Spleen (tissue), 13 donors: ENCODE measurements around the gene PCP2. TPM values are rescaled to one million over a fixed set of nuclear protein-coding genes. Genes with fewer than 3 reads are reported as not detected.

ENCODE experiments used
- DNase-seq: peaks from one replicate; pipeline ENCODE4 v3.0.0-alpha.2; 2020
- H3K27ac ChIP-seq, 8 donors: fragments of 200-600 bp; sonication (generic) in 7 of 8; 1 replicate in 4 of 8; 2 replicates in 4 of 8; pipeline versions ENCODE4 v1.5.0 to v1.8.0; 2016 to 2021; ENCODE audit warnings: inconsistent platforms in 4 of 8, mild to moderate bottlenecking in 4 of 8, moderate library complexity in 1 of 8
- H3K27me3 ChIP-seq, 7 donors: fragments of 200-600 bp; sonication (generic) in 6 of 7; replicated peaks in 1 of 7; 1 replicate in 4 of 7; 2 replicates in 3 of 7; pipeline versions ENCODE4 v1.5.0 to v1.8.0; 2016 to 2021; ENCODE audit warnings: inconsistent platforms in 3 of 7, mild to moderate bottlenecking in 1 of 7
- H3K36me3 ChIP-seq, 6 donors: fragments of 200-600 bp; sonication (generic) in 5 of 6; 1 replicate in 4 of 6; 2 replicates in 2 of 6; pipeline versions ENCODE4 v1.5.0 to v1.8.0; 2016 to 2021; ENCODE audit warnings: inconsistent platforms in 2 of 6
- H3K4me1 ChIP-seq, 6 donors: fragments of 200-600 bp; sonication (generic) in 5 of 6; 1 replicate in 3 of 6; 2 replicates in 3 of 6; pipeline versions ENCODE4 v1.5.0 to v1.8.0; 2016 to 2021; ENCODE audit warnings: inconsistent platforms in 3 of 6
- H3K4me3 ChIP-seq, 8 donors: fragments of 200-600 bp; sonication (generic) in 7 of 8; 1 replicate in 4 of 8; 2 replicates in 4 of 8; pipeline versions ENCODE4 v1.5.0 to v1.8.0; 2016 to 2021; ENCODE audit warnings: inconsistent platforms in 4 of 8, mild to moderate bottlenecking in 4 of 8, moderate library complexity in 2 of 8
- H3K9me3 ChIP-seq, 8 donors: fragments of 200-600 bp; sonication (generic) in 7 of 8; 1 replicate in 4 of 8; 2 replicates in 4 of 8; pipeline versions ENCODE4 v1.5.0 to v1.8.0; 2016 to 2021; ENCODE audit warnings: inconsistent platforms in 4 of 8
- CTCF ChIP-seq, 11 experiments: fragments of 200-600 bp in 7 of 11; fragments of 450-650 bp in 4 of 11; sonication (generic) in 4 of 11; IDR thresholded peaks in 8 of 11; conservative IDR thresholded peaks in 3 of 11; 1 replicate in 7 of 11; 2 replicates in 4 of 11; pipeline versions ENCODE4 v1.4.0 to v1.8.0; 2016 to 2021; ENCODE audit warnings: antibody characterized with exemption in 11 of 11, inconsistent platforms in 4 of 11, mild to moderate bottlenecking in 1 of 11
- POLR2A ChIP-seq, 3 donors: fragments of 450-650 bp; IDR thresholded peaks; one replicate each; pipeline ENCODE4 v1.5.1; 2017; ENCODE audit warnings: antibody characterized with exemption in 3 of 3, mild to moderate bottlenecking in 1 of 3
- POLR2AphosphoS5 ChIP-seq, 3 donors: sonication (generic); formaldehyde crosslinking; IDR thresholded peaks; one replicate each; pipeline ENCODE4 v1.5.1; 2017; ENCODE audit warnings: antibody characterized with exemption in 3 of 3
- WGBS, 5 donors: extraction: QIAGEN DNeasy Blood & Tissue Kit in 3 of 5; methylation state at CpG; one replicate each; pipeline versions ENCODE4 v1.1.5 to v1.1.7; 2013 to 2018; 5-methylcytosine and 5-hydroxymethylcytosine counted together
- intact Hi-C: fragments of 100-400 bp; cut with DNase I; formaldehyde crosslinking; loops from one replicate; pipeline ENCODE4 v1.15.0; 2023; ENCODE audit warnings: low total_unique reads
- long read RNA-seq, 2 donors: transcript quantifications; one replicate each; lab custom pipeline, GENCODE V29; 2026
- polyA plus RNA-seq, 3 donors: library from polyadenylated mRNA; stranded (reverse); fragments of 200-250 nt; gene quantifications; one replicate each; pipeline ENCODE4 v1.2.1, GENCODE V29; 2013
- total RNA-seq, 7 donors: library from RNA; depleted of rRNA in 3 of 7; stranded (reverse); fragments of >200 nt in 3 of 7; fragmentation: NEBNext Ultra II Directional in 4 of 7; extraction: Animal tissue kit (Norgen Biotek cat#: 25700) in 4 of 7; gene quantifications; one replicate each; pipeline versions ENCODE4 v1.1.0 to v1.2.1, GENCODE V29; 2016 to 2021
- donor health status: healthy with polysubstance abuse.
- donor health status: DM: no; HTN: no; CAD: no; lungs with moderate emphysema.
- donor health status: DM: no; HTN: no; CAD: no.
- donor health status: Bipolar disorder and iron deficiency.
- donor health status: healthy.
- donor health status: DM: no; HTN: no; CAD: no.
- donor health status: DM: yes; HTN: yes; CAD: no.

Gene PCP2
- total RNA-seq (1 to 10 TPM in 6 of 7 donors, not detected in 1; 1.5 to 2.7 (median 2.0) TPM), polyA plus RNA-seq (1 to 10 TPM; 2.5 to 5.9 (median 3.5) TPM)
- long read RNA-seq, donor 1, result 0 reads
- long read RNA-seq, donor 2, result 0 reads

GRCh38 chr19:7633698-7634097 lies at the start of gene PCP2:
TSS of gene PCP2 (minus strand) at chr19:7633719. CDS start at chr19:7633457, 262 bp downstream.
- no peak for TF ChIP-seq POLR2A (IDR thresholded peaks at IDR 0.05)
- no peak for TF ChIP-seq CTCF (IDR thresholded peaks at IDR 0.05 in 8 of 11, conservative IDR thresholded peaks at IDR 0.05 in 3 of 11)
- TF ChIP-seq POLR2AphosphoS5 (IDR thresholded peaks at IDR 0.05), result no peak
- no peak within 1 kb of the TSS for H3K4me3 ChIP-seq
- no peaks in the 10 kb centered on the region for H3K9me3 ChIP-seq
- 64 to 82% (median 76%) methylated on average over 1 to 2 of the region's 2 CpGs for WGBS, 5 donors
- DNase-seq, result no peak
- H3K27ac ChIP-seq, result no peak within 1 kb of the TSS
- intact Hi-C loops, result no loop called here
- H3K36me3 ChIP-seq, result peaks cover 0 to 24% (median 12%) of the 10 kb centered on the region in 6 donors
- H3K27me3 ChIP-seq, result peaks cover 0 to 14% (median 0%) of the 10 kb centered on the region in 7 donors
- peaks cover 23 to 66% (median 51%) of the 10 kb centered on the region in 6 donors for H3K4me1 ChIP-seq

GRCh38 chr19:7682175-7682855 lies 48.8 kb upstream of the PCP2 start:
- H3K4me3 ChIP-seq, result peak overlapping the region in 6 of 8 donors; percentile 78 to 97 (median 92)
- DNase-seq, result peak; percentile 88
- H3K27me3 ChIP-seq, result peaks cover 0 to 27% (median 8%) of the 10 kb centered on the region in 7 donors
- H3K4me1 ChIP-seq, result peaks cover 6 to 64% (median 31%) of the 10 kb centered on the region in 6 donors
- 84 to 94% (median 86%) methylated on average over 53 to 74 of the region's 74 CpGs for WGBS, 5 donors
- no peak for TF ChIP-seq CTCF (IDR thresholded peaks at IDR 0.05 in 8 of 11, conservative IDR thresholded peaks at IDR 0.05 in 3 of 11)
- TF ChIP-seq POLR2AphosphoS5 (IDR thresholded peaks at IDR 0.05), result peak in 2 of 3 donors; percentile 23 to 56
- intact Hi-C loops, result loop anchor here (5.0 kb wide), 2 partner anchors 115 kb away; no protein-coding TSS in a partner anchor
- no peaks in the 10 kb centered on the region for H3K9me3 ChIP-seq
- H3K36me3 ChIP-seq, result peaks cover 0 to 44% (median 29%) of the 10 kb centered on the region in 6 donors
- peak overlapping the region in 7 of 8 donors; percentile 91 to 98 (median 97) for H3K27ac ChIP-seq

- peak in 2 of 3 donors; percentile 37 to 78 for TF ChIP-seq POLR2AphosphoS5 (IDR thresholded peaks at IDR 0.05)
- no peak for TF ChIP-seq POLR2A (IDR thresholded peaks at IDR 0.05)
- TF ChIP-seq CTCF (IDR thresholded peaks at IDR 0.05 in 8 of 11, conservative IDR thresholded peaks at IDR 0.05 in 3 of 11), result peak in 10 of 11 experiments; percentile 40 to 79 (median 65)
- peaks cover 0 to 34% (median 14%) of the 10 kb centered on the region in 7 donors for H3K27me3 ChIP-seq
- peak; percentile 94 for DNase-seq
- intact Hi-C loops, result loop anchor here (5.0 kb wide), 2 partner anchors 114 to 116 kb away; no protein-coding TSS in a partner anchor
- H3K9me3 ChIP-seq, result no peaks in the 10 kb centered on the region
- H3K4me3 ChIP-seq, result peak overlapping the region; percentile 78 to 100 (median 94)
- peaks cover 0 to 44% (median 29%) of the 10 kb centered on the region in 6 donors for H3K36me3 ChIP-seq
- WGBS, 5 donors, result 2 to 9% (median 6%) methylated on average over 40 to 43 of the region's 43 CpGs
- peak overlapping the region; percentile 78 to 98 (median 96) for H3K27ac ChIP-seq
- H3K4me1 ChIP-seq, result peaks cover 6 to 72% (median 35%) of the 10 kb centered on the region in 6 donors
Measured at GRCh38 chr19:7681340-7682174, 48.0 kb upstream of the PCP2 start.
